ENCODE results near the gene TNFRSF21.
"Not testable (repeated sequence)": the region's sequence is repeated elsewhere in the genome, so short reads cannot be mapped to it uniquely, and the experiment has no call there.

The TNFRSF21 gene

DNA sequence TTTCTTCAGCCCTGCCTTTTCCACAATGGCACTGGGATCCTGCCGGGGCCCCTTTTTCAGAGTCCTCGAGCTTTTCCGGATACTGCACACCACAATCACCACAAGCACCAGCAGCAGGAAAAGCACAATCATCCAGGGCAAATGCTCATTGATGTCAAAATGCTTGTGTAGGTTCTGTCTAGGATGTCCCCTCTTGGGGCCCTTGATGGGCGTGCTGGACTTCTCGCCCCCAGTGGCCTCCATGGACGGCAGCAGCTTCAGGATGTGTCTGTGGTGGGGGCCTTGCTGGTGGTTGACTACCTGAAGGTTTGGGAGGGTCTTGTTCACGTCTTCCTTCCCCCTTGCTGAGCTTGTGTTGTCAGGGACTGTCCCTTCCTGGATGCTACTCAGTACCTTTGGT lies 25.7 kb downstream of the TNFRSF21 start:
- no peak for DNase-seq

DNA sequence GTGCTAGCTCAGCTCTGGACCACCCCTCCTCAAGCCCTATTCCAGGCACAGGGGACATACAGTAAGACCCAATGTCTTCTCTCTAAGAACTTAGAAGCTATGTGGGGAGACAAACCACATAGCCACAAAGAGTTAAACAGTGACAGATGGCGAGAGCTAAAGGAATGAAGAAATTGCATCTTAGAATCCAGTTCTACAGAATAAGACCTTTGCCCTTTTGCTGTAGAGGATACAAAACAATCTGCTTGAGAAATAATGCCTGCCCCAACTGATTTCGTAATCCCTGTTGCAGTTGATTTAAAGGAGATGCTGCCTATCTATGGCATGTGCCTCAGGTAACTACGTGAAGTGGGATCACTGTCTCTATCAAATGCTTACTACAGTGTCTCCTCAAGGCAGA lies 31.2 kb downstream of the TNFRSF21 start:
- no peak for DNase-seq

DNA sequence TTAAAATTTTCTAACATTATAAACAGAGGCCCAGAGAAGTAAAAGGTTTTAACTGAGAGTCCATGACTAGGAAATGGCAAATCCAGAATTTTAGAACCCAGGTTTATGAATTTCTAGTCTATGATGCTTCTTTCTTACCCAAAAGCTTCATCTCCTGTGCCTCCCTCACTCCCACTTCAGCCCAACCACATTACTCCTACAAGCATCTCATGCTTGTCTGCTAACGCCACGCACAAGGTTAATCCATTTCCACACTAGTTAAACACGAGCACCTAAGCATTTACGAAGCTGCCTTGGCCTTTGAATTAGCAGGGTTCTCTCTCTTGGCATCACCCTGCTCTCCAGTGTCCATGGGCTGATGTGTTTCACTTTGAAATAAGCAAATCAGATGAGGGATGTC lies 32.0 kb downstream of the TNFRSF21 start:
- DNase-seq, result no peak

DNA sequence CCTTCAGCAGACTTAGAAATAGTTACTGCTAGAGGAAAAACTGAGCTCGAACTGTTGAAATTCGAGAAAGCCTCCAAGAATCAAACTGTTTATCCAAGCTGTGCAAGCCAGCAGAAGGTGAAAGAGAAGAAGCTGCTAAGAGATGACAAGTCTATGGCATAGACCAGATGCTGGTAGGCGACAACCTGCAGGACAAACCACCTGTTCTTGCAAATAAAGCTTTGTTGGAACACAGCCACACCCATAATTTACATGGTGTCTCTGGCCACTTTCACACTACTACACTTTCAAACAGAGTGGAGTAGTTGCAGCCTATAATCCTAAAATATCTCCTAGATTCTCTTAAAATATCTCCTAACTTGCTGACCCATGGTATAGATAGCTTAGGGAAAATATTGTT lies 33.3 kb downstream of the TNFRSF21 start:
- DNase-seq, result no peak

DNA sequence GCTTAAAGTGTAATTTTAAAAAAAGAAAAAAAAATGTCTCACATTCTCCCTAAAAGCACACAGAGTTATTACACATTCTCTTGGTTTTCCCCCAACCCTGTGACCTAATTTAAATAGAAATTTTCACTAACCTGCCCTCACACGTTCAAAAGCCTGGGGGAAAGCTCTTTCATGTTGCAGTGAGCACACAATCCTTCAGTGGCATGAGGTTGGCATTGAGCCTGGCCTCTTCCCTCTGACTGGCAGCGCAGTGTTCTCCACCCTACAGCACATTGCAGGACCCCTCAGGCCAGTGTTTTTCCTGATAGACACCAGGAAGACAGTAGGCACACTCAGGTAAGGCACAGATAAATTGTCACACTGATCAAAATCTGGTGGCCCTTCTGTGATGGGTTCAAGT lies 34.1 kb downstream of the TNFRSF21 start:
- no peak for DNase-seq

DNA sequence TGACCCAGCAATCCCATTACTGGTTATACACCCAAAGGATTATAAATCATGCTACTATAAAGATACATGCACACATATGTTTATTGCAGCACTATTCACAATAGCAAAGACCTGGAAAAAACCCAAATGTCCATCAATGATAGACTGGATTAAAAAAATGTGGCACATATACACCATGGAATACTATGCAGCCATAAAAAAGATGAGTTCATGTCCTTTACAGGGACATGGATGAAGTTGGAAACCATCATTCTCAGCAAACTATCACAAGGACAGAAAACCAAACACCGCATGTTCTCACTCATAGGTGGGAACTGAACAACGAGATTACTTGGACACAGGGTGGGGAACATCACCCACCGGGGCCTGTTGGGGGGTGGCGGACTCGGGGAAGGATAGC lies 34.6 kb downstream of the TNFRSF21 start:
- DNase-seq, result not testable (repeated sequence)

DNA sequence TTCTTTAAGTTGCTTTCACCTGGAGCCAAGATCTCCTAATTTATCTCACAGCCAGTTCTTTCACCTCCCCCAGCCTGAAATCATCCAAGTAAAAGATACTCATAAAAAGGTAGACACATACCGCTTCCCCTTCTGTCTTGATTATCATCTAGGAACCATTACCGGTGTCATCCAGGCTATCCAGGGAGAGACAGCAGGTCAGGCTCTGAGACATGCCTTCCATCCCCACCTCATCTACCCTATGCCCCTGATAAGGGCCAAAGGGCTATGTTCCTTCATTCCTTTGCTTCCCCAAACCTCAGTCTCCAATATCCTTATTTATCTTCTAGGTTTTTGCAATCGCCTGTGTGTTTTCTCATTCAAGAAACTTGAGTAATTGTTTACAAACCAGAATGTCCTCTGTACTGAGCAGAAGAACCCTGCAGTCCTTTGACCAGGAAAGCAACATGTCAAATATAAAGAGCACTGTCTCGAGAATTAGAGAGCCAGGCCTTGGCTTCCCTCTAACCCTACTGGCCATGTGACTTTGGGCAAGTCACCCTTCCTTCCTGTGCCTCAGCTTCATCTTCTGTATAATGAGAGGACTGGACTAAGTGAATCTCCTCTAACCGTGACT lies 41.0 kb downstream of the TNFRSF21 start:
- no peak for DNase-seq

DNA sequence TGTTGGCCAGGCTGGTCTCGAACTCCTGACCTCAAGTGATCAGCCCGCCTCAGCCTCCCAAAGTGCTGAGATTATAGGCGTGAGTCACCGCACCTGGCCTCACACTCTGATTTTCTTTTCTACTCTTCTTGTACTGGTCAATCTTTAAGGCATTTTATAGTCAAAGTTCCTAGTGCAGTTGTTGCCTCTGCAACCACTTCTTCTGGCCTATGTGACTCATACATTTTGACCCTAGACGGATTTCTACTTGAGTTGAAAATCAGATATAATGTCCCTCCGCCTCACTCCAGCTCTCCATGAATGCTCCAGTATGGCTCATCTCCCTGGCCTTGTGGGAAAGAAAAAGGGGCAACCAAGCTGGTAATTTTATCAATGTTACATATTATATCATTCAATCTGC lies 42.4 kb downstream of the TNFRSF21 start:
- DNase-seq, result no peak

DNA sequence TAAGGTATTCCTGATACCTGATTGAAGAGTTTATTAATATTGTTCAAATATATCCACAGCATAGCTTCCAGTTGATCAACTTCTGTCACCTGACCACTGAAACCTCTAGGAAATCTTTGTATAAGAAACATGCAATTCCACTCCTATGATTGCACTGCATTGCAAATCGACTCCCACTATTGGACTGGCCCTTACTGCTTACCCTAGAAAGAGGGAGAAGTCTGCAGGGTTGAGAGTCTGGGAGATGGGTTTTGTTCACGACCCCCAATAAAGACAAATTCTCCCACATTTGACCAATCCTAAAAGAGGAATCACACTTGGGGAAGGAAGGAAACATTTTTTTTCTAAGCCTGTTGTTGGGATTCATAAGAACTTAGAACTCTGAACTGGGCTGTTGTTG lies 43.7 kb downstream of the TNFRSF21 start:
- no peak for DNase-seq

DNA sequence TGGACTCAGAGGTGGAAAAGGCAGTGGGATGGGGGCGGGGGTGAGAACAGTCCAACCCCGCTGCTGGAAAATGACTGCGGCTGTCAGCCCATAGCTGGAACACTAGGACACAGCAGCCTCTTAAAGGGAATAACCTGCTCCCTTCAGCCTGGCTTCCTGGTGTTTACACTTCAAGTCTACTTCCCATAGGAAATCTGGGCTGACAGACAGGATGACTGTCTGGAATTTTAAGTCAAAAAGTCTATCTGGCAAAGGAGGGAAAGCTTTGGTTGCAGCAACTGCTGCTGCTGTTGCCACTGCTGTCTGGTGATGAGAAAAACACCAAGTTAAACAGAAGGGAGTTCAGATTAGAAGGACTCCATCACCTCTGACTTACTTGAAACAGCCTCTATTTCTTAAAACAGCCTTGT lies 44.9 kb downstream of the TNFRSF21 start:
- DNase-seq, result no peak

DNA sequence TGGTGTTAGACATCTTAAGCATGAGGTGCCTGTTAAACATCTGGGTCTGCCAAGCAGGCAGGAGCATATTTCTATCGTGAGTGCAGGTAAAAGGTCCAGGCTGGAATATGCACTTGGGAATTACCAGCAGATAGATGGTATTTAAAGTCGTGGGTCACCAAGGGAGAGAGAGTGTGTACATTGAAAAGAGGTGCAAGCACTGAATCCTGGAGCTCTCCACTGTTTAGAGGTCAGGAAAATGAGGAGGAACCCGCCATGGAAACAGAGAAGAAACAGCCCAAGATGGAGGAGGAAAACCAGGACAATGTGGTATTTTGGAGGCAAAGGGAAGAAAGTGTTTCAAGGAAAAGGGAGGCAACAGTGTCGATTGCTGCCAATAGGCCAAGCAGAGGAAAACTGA lies 46.4 kb downstream of the TNFRSF21 start:
- DNase-seq, result no peak

DNA sequence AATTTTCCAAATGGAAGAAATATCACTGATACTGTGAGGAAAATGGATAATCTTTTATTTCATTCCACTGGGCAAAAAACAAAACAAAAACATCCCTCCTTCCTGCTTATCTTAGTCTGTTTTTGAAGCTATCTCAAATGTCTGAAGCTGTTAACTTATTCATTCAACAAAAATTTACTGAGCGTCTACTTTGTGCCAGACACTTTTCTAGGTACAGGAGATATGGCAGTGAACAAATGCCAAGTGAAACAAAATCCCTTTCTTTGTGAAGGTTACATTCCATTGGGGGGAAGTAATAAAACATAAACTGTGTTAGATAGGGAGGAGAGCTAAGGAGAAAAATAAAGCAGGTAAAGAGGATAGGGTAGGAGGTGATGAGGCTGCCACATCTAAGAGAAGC lies 47.5 kb downstream of the TNFRSF21 start:
- DNase-seq, result no peak

DNA sequence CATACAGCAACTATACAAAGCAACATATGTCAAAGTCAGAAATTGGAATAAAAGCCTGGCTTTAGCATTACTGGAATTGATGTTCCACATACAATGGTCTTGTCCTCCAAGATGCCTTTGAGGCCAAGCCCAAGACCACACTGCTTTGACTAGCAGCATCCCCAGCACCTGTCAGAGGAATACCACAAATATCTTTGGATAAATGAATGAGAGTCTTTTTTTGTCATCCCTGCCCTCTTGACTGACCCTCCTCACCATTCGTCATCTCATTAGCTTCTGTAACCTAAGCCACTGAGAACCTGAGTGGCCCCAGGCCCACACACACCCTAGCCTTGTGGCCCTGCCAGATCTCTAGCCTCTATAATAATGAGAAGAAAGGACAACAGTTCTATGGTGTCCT lies 48.5 kb downstream of the TNFRSF21 start:
- no peak for DNase-seq

DNA sequence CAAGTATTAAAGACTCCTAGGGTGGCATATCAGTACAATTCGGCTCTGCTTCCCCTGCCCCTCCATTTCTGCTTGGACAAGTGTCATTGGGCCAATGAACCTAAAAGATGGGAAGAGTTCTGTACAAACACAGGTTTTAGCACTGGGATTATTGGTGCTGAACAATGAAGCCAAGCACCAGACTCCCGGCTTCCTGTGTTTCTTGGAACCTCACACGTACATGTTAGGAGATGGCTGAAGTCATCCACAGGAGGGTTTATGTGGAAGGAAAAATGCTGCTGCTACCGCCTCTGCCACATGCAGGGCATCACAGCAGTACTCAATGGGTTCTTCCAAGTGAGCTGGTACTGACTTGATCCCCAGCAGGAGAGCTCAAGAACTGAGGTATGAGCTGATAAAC lies 49.7 kb downstream of the TNFRSF21 start:
- DNase-seq, result no peak

DNA sequence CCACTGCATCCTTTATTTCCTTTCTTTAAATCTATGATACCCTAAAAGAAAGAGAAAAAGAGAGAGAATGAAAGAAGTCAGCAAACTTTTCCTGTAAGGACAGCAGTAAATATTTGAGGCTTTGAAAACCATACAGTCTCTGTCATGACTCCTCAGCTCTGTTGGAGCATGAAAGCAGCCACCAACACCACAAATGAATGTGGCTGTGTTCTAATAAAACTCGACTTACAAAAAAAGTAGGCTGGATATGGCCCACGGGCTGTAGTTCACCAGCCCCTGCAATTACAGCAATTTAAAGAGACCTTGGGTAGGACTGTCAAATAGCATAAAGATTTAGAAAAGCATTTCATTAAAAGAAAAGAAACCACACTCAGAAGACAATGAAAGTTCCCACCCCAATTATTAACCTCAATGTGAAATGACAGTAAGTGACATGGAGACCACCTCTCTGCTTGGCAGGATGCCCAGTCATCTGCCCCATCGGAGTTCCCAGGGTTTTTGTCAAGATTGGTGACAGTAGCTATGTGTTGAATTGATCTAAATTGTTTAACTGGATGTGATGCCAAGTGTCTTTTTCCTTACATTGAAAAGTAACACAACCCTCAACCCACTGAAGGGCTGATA lies 50.9 kb downstream of the TNFRSF21 start:
- DNase-seq, result peak; percentile 48

DNA sequence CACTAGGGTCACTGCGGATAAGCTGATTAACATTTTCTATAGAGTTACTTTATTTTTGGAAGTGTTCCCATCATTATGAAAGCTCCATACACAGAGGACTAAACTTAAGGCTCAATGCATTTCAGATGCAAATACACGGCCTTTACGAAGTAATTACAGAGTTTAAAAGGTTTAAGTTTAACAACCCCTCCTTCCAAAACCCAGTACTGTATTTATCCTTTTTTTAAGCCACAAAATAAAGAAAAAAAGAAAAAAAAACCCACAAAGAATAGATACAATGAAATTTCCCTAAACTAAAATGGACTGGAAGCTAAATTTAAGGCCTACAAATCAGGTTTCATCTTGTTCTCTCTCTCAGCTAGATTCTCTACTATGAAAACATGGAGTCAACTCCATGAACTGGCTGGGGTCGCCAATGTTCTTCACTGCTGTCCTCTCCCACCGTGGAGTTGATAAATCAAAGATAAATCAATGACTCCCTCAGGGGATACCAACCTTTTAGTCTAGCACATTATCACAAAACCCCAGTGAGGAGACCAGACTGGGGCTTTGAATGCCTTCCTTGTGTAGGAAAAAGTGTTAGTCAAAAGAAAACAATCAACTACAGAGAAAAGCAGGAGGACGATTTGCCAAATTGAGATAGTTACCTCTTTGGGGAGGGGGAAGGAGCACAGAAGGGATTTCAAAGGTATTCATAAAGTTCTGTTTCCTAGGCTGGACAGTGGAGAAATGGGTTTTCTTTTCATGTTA lies 52.5 kb downstream of the TNFRSF21 start:
- DNase-seq, result no peak

DNA sequence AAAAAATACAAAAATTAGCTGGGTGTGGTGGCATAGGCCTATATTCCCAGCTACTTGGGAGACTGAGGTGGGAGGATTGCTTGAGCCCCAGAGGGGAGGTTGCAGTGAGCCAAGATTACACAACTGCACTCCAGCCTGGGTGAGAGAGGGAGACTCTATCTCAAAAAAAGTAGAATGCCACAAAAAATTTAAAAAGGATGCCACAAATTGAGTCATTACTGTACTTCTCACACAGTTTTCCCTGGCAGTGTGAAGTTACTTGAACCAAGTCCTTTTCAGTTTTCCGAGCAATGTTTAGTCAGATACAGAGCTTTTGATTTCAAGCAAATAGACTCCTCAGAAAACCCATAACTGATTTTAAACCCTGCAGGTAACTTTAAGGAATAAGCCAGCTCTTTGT lies 53.3 kb downstream of the TNFRSF21 start:
- DNase-seq, result no peak

DNA sequence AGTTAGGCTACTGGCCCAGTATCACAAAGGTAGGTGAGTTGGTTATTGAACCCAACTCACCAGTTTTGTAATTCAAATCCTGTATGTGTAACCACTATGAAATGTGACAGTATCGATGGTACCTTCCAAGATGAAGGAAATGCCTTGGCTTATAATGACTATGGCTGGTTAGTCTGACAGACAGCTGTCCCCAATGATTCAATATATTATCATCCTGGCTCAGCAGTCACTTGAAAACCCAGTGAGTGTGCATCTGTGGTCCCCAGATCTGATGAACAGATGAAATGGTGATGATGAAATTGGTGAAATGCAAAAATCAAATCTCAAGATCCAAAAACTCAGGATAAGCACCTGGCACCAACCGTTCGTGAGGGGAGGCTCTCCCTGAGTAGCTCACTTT lies 54.8 kb downstream of the TNFRSF21 start:
- DNase-seq, result no peak

DNA sequence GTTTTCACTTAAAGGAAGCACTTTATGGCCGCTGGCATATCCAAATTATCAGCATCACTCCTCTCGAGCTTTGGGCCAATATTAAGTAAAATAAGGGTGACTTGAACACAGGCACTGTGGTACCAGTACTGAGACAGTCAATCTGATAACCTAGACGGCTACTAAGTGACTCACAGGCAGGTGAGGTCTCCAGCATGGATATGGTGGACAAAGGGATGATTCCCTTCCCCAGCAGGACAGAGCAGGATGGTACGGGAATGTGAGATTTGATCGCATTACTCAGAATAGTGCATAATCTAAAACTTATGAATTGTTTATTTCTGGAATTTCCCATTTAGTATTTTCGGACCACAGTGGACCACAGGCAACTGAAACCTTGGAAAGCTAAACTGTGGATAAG lies 55.7 kb downstream of the TNFRSF21 start:
- DNase-seq, result no peak

DNA sequence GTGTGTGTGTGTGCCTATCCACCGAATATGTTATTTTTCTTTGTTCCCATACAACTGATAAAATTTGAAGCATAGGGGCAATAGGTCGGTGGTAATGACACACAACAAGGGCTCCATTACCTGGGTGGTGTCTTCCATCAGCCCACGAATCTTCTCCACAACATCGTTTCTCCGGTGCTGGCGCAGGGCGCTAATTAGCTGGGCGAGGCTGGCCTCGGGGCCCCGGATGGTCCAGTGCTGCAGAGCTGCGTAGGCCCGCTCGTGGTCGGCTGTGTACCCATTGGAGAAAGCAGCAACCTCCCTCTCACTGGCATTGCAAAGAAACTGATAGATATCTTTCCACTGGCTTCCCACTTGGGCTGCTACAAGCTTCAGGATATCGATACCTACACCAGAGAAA lies 56.6 kb downstream of the TNFRSF21 start:
- DNase-seq, result no peak

DNA sequence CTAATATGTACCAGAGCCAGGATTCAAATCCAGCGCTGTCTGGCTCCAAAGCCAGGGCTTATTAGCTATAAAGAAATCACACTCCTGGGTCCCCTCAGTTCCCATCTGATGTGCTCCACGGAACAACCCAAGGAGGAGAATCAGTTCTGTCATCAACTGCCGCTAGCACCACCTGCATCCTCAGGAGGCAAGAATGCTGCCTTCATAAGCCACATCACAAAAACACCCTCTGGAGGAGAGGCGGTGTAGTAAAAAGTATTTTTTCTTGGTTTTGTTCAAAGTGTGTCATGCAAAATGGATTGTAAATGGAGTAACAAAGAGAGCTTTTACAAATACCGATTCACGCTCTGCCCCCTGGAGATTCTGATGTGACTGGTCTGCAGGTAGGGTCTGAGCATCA lies 57.1 kb downstream of the TNFRSF21 start:
- no peak for DNase-seq

DNA sequence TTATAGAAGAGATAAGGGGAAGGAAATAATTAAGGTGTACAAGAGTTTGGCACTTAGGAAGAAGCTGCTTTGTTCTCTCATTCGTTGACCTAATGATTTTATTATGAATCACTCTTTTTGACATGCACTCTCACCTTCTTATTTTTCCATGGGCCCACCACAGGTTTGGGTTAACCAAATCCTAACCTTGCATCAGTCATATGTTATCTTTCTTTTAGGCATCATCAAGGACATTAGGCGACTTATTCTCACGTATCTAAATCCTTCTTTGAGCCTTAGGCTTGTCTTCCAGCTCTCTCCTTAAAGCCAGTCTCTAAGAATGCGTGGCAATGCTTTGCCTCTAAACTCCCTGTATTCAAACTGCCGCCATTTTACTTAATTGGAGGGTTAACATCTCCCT lies 58.3 kb downstream of the TNFRSF21 start:
- no peak for DNase-seq

DNA sequence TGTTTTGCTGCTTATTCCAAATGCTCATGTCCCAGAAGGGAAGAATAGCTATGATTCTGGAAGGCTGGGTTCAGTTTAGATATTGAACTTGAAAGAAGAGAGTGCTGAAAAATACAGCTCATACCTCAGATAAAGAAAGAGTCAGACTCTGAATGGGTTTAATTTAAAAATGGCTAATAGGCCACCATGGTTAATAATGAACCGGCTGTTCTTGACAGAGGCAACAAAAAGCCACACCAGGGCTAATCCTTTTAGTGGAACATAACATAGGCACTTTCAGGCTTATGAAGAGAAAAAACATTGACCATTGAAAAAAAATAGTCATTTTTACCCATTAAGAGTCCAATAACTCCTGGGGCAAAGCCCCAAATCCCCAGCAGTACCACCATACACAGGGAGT lies 59.4 kb downstream of the TNFRSF21 start:
- no peak for DNase-seq

DNA sequence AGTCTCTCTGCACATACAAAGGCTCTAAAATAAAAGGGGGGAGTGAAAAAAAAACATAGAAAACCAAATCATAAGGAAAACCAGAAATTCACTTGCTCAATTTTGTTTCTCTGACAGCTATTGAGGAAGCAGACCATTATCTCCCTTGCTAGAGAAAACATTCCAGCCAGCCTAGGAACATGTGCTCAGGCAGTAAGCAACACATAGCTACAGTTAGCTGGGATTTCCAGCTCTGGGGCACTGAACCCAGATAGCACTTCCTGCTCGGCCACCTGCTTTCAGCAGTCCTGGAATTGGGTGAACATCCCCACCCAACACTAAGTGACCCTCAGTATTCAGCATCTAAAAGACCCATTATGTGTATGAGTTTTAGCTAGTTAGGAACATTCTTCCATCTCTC lies 61.3 kb downstream of the TNFRSF21 start:
- no peak for DNase-seq
